ENCODE measurements around the gene DLGAP1. TPM values are rescaled to one million over a fixed set of nuclear protein-coding genes. Genes with fewer than 3 reads are reported as not detected.

Gene DLGAP1
- total RNA-seq, 4 donors from 2014 or later, result 1.2 to 1.4 (median 1.4) TPM

DNA sequence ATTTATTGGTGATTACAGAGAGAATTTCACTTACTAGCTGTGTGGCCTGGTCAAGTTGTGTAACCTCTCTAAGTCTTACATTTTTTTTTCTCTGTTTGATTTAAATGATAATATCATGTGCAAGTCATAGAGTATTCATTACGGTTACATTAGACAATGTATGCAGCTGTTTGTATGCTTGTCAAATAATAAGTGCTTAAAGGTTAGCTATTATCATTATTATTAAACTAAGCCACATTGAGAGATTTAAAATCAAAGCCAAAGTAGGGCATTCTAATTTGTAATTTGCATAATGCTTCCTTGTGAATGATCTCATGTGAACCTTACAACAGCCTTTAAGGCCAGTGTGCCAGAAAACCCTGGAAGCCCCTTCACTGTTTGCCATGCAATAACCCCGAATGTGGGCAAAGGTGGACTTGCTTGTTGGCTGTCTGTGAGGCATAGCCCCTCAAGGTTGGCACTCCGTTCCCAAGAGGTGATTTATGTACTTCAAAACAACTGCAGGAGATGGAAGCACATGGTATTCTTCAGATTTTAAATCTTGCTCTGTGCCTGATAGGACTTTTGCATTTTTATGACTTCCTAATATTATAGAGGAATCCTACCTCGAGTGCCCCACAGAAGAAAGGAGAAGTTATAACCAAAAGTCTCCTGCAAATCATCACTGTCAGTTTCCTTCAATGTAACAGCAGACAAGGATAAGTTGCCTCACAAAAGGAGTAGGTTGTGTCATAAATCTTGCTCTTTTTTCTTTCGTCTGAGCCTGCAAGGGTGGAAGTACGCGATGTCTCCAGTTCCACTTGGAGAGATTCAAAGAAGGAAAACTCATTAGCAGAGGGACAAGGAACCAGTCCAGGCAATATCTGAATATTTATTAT lies 733.1 kb downstream of the DLGAP1 start:
- intact Hi-C loops (cut with DNase I), result no loop called here
- WGBS, result 68% methylated on average over 7 of the region's 7 CpGs
- H3K27ac ChIP-seq (replicated peaks in 1 of 4), result peak overlapping the region in 1 of 4 donors; percentile 28

DNA sequence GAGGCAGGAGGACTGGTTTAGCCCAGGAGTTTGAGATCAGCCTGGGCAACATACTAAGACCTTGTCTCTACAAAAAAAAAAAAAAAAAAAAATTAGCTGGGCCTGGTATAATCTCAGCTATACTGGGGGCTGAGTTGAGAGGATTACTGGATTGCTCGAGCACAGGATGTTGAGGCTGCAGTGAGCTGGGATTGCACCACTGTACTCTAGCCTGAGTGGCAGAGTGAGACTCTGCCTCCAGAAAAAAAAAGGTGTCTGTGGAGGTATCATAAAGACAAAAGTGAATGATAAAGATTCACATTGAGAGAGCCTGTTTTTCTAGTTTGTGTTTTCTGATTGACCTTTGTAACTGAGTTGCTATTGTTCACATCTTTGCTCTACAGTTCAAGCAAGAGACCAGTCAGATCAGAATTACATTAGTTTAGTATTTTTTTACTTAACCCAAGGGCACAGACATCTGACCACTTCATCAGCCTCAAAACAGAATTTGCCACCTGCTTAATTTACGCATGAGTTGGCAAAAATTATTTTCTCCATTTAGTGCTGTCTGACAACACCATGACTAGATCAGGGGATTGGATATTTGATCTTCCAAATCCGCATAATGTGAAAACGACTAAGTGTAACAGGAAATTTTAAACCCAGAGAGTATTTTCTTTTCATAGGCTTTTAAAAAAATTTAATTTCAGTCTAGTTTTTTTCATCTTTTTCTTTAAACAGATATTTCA lies 734.1 kb downstream of the DLGAP1 start:
- Histone ChIP-seq H3K4me1 (peaks cover 7 to 24% (median 22%) of the 10 kb centered on the region in 4 donors), H3K27ac (replicated peaks in 1 of 4) (no peak overlapping the region), H3K36me3 (no peaks in the 10 kb centered on the region), H3K27me3 (no peaks in the 10 kb centered on the region), H3K9me3 (no peaks in the 10 kb centered on the region), H3K4me3 (no peak overlapping the region)
- 84% methylated on average over 4 of the region's 4 CpGs for WGBS
- no peak for TF ChIP-seq POLR2AphosphoS5 (IDR thresholded peaks at IDR 0.05)
- no peak for TF ChIP-seq CTCF (IDR thresholded peaks at IDR 0.05)
- no peak for TF ChIP-seq POLR2A (IDR thresholded peaks at IDR 0.05; ENCODE audit: low read depth)
- TF ChIP-seq EP300 (IDR thresholded peaks at IDR 0.05), result no peak
- DNase-seq (ENCODE audit: extremely low spot score), result no peak
- intact Hi-C loops (cut with DNase I), result no loop called here

More for the DNA sequence above, 733.1 kb downstream of the DLGAP1 start:
- Histone ChIP-seq H3K27me3 (no peaks in the 10 kb centered on the region), H3K4me1 (peaks cover 7 to 24% (median 22%) of the 10 kb centered on the region in 4 donors), H3K36me3 (no peaks in the 10 kb centered on the region), H3K4me3 (no peak overlapping the region), H3K9me3 (no peaks in the 10 kb centered on the region)
- DNase-seq (ENCODE audit: extremely low spot score), result no peak
- TF ChIP-seq CTCF (IDR thresholded peaks at IDR 0.05) (no peak), POLR2AphosphoS5 (IDR thresholded peaks at IDR 0.05) (peak in 1 of 2 donors; percentile 9), EP300 (IDR thresholded peaks at IDR 0.05) (no peak), POLR2A (IDR thresholded peaks at IDR 0.05; ENCODE audit: low read depth) (no peak)

GRCh38 chr18:3720159-3720558 lies 734.9 kb downstream of the DLGAP1 start:
- intact Hi-C loops (cut with DNase I), result no loop called here
- H3K4me3 ChIP-seq, result no peak overlapping the region
- H3K9me3 ChIP-seq, result no peaks in the 10 kb centered on the region
- 79% methylated on average over 1 of the region's 1 CpG for WGBS
- TF ChIP-seq CTCF (IDR thresholded peaks at IDR 0.05), result no peak
- TF ChIP-seq EP300 (IDR thresholded peaks at IDR 0.05), result no peak
- TF ChIP-seq POLR2AphosphoS5 (IDR thresholded peaks at IDR 0.05), result no peak
- TF ChIP-seq POLR2A (IDR thresholded peaks at IDR 0.05; ENCODE audit: low read depth), result no peak
- H3K27ac ChIP-seq (replicated peaks in 1 of 4), result no peak overlapping the region
- no peaks in the 10 kb centered on the region for H3K36me3 ChIP-seq
- H3K27me3 ChIP-seq, result no peaks in the 10 kb centered on the region
- DNase-seq (ENCODE audit: extremely low spot score), result no peak
- peaks cover 7 to 24% (median 22%) of the 10 kb centered on the region in 4 donors for H3K4me1 ChIP-seq

GRCh38 chr18:3717376-3718025 lies 737.6 kb downstream of the DLGAP1 start:
- 66% methylated on average over 5 of the region's 5 CpGs for WGBS
- TF ChIP-seq POLR2A (IDR thresholded peaks at IDR 0.05; ENCODE audit: low read depth) (no peak), CTCF (IDR thresholded peaks at IDR 0.05) (no peak), POLR2AphosphoS5 (IDR thresholded peaks at IDR 0.05) (no peak), EP300 (IDR thresholded peaks at IDR 0.05) (no peak)
- Histone ChIP-seq H3K27me3 (no peaks in the 10 kb centered on the region), H3K36me3 (no peaks in the 10 kb centered on the region), H3K4me3 (no peak overlapping the region), H3K9me3 (no peaks in the 10 kb centered on the region), H3K27ac (replicated peaks in 1 of 4) (no peak overlapping the region), H3K4me1 (peaks cover 0 to 8% (median 7%) of the 10 kb centered on the region in 4 donors)
- DNase-seq (ENCODE audit: extremely low spot score), result no peak
- intact Hi-C loops (cut with DNase I), result no loop called here
